NK-92 (cell line): ENCODE measurements around the gene ISM1.

Experiments used
- DNase-seq: peaks from one replicate; lab custom pipeline; 2025; ENCODE audit not compliant: unreplicated experiment; lab: John Stamatoyannopoulos, UW

ISM1 gene

DNA sequence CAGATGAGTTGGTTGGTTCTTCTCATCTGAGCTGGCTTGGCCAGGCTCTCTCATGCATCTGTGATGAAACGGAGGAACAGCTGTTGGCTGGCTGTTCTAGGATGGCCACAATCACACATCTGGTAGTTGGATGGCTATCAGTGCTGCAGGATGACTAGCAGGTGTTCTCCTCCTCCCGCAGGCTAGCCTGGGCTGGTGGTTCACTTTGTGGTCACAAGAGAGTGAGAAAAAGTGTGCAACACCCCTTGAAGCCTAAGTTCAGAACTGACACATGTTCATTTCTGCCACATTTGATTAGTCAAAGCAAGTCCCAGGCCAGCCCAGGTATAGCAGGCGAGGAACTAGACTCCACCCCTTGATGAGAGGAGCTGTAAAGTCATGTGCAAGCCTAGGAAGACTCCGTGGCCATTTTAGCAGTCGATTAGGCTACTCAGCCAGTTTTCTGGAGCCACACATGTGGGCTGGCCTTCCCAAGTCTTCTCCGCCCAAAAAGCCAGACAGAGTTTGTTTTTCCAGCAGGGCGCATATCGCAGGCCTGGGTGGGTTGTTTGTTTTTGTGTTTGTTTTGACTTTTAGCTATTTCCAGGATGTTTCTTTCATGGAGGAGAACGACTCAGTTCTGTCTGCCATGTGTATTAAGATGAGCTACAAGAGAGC lies 120.8 kb downstream of the ISM1 start:
- no peak for DNase-seq

DNA sequence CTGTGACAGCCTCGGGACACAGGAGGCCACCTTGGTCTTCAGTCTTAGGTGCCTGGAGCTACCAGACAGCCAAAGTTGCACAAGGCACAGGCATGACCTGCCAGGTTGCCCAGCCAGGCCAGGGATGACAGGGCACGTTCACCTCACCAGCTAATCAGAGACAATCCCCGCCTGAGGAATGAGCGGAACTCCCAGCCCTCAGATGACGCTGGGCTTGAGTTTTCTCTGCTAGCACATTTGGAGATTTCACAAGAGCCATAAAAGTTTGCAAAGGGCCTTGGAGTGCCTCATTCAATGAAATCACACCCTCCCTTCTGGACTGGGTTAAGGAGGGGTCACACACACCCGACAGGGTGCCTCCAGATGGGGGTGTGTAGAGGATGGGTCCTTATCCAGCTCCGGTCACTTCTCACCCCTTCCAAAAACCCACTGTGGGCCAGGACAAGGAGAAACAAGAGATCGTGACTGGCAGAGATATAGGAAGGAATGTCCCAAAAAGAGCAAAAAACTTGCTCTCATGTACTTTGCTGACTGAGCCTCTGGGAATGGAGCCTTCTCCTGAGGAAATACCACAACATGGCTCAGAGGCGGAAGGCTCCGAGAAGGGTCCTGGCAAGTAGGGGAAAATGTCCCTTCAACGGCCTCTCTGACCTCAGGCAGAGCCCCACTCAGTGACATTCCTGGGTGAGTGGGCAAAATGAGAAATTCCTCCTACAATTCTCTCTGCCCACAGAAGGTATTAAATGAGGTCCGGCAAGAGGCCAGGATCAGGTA lies 121.6 kb downstream of the ISM1 start:
- no peak for DNase-seq

DNA sequence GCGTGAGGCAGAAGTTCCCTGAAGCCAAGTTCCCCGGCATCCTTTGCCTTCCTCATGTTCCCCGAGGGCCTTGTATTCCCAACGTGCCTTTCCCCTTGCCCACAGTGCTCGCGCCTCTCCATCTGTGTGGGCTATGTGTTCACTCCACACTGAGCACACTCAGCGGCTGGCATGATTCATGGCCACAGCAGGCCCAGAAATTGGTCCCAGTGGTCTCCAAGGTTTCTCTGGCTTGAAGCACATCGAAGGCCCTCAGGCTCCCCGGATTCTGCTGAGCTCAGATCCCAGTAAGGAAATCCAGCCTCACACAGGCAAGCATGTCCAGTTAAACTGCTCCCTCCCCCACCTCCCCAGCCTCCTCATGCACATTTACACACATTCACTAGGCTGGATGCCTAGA lies 123.6 kb downstream of the ISM1 start:
- DNase-seq: no peak

DNA sequence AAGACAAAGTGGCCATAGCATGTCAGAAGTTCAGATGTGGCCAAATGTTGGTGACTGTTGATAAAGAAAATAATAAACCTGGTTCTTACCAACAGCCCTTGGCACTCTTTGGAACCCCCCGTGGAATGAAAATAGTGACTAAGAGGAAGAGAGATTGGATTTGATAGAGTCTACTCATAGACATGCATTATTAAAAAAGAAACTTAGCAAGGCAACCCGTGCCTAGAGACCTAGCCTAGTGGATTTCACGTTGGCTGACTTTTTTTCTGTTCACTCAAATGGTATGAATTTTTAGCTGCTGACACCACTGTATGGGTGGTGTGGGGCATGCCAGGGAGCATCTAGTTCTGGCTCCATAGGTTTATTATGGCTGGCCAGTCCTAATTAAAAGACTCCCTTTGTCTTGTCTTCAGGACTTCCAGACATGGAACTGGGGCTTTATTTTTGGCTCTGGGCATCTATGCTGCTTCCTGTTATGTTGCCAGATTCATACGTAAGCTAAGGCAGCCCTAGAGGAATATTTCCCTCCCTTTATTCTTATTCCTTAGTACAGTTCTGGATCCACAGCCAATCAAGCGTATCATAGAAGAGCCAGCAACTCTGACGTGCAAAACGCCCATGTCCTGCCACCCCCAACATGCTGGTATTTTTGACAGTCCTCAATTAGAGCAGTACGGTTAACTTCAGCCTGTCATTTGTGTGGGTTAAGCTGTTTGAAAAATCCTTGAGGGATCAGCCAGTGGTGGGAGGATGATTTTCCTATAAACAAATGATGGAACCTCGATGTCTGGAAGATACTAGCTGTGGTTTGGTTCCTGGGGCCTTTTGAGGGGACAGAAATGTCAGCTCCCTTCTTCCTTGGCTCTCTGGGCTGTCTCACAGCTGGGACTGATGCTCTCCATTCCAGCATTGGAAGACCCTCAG lies 127.5 kb downstream of the ISM1 start:
- DNase-seq: no peak

DNA sequence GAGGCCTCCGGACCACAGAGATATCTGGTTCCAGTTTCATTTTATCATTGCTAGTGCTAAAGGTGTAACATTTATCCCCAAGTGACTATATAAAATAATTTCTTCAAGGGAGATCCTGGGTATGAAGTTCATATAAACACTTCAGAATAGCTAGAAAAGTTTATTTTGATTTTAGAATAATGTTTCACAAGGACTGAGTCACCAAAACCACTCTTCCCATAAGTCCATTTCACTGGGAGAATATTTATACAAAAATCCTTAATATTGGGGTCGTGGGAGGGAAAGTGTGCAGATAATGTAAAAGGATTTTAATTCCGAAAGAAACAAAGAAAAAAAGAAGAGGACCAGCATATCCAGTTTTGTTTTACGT lies 128.1 kb downstream of the ISM1 start:
- DNase-seq: no peak
